Lower leg skin (tissue), 4 donors: Measurements from ENCODE around the gene PLBD2. TPM values are rescaled to one million over a fixed set of nuclear protein-coding genes. Genes with fewer than 3 reads are reported as not detected.

Experiments
- DNase-seq, 2 donors: peaks; one replicate each; pipeline ENCODE4 v3.0.0-alpha.2; 2019; ENCODE audit warnings: low spot score in 2 of 2
- H3K4me3 ChIP-seq: fragments of 200-600 bp; sonication (generic); 2 replicates; pipeline ENCODE4 v1.5.1; 2017; ENCODE audit warnings: mild to moderate bottlenecking, low read depth; ENCODE audit not compliant: poor library complexity, severe bottlenecking
- POLR2A ChIP-seq, 2 donors: fragments of 450-650 bp; IDR thresholded peaks; one replicate each; pipeline ENCODE4 v1.6.1; 2016 to 2017; ENCODE audit warnings: antibody characterized with exemption in 2 of 2, mild to moderate bottlenecking in 1 of 2, moderate library complexity in 1 of 2
- WGBS, 2 donors: methylation state at CpG; one replicate each; pipeline ENCODE4 v1.1.5; 2018; 5-methylcytosine and 5-hydroxymethylcytosine counted together
- intact Hi-C: fragments of 100-400 bp; cut with DNase I; formaldehyde crosslinking; loops from one replicate; pipeline ENCODE4 v1.15.0; 2023; ENCODE audit warnings: low total_unique reads
- total RNA-seq, 4 donors: library from RNA; depleted of rRNA; stranded (reverse); fragments of >200 nt; gene quantifications; one replicate each; pipeline ENCODE4 v1.1.0, GENCODE V29; 2016
- TF ChIP-seq, protein P1 (sequence below), 3 donors: fragments of 450-650 bp; IDR thresholded peaks; one replicate each; pipeline ENCODE4 v1.5.1; 2016; ENCODE audit warnings: antibody characterized with exemption in 3 of 3, mild to moderate bottlenecking in 3 of 3, moderate library complexity in 2 of 3

The PLBD2 gene
- total RNA-seq, 4 donors from 2014 or later, result 18.9 to 41.2 (median 31.3) TPM

DNA sequence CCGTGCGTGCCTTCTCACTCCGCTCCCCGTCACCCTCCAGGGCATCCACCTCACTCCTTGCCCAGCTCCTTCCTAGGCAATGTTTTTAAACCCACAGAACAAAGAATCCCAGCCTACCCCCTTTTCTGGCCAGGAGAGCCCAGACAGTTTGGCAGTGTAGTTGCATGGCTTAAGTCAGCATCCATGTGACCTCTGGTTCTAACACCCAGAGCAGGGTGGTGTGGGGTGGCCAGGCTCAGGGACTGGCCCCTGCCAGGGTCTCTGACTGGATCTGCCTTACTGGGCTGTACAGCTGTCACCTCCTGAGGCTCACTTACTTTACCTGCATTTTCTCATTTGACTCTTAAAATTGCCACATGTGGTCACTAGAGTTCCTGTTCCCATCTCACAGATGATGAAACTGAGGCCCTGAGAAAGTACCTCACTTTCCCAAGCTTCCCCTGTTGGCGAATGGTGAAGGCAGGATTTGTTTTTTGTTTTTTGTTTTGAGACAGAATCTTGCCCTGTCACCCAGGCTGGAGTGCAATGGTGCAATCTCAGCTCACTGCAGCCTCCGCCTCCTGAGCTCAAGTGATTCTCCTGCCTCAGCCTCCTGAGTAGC, 27.0 kb downstream of the PLBD2 start:
- no peak for DNase-seq
- TF ChIP-seq, protein P1, sequence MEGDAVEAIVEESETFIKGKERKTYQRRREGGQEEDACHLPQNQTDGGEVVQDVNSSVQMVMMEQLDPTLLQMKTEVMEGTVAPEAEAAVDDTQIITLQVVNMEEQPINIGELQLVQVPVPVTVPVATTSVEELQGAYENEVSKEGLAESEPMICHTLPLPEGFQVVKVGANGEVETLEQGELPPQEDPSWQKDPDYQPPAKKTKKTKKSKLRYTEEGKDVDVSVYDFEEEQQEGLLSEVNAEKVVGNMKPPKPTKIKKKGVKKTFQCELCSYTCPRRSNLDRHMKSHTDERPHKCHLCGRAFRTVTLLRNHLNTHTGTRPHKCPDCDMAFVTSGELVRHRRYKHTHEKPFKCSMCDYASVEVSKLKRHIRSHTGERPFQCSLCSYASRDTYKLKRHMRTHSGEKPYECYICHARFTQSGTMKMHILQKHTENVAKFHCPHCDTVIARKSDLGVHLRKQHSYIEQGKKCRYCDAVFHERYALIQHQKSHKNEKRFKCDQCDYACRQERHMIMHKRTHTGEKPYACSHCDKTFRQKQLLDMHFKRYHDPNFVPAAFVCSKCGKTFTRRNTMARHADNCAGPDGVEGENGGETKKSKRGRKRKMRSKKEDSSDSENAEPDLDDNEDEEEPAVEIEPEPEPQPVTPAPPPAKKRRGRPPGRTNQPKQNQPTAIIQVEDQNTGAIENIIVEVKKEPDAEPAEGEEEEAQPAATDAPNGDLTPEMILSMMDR (IDR thresholded peaks at IDR 0.05), result no peak
- intact Hi-C loops, result no loop called here
- H3K4me3 ChIP-seq, result no peak overlapping the region
- WGBS, 2 donors, result 88 to 92% methylated on average over 6 of the region's 6 CpGs

DNA sequence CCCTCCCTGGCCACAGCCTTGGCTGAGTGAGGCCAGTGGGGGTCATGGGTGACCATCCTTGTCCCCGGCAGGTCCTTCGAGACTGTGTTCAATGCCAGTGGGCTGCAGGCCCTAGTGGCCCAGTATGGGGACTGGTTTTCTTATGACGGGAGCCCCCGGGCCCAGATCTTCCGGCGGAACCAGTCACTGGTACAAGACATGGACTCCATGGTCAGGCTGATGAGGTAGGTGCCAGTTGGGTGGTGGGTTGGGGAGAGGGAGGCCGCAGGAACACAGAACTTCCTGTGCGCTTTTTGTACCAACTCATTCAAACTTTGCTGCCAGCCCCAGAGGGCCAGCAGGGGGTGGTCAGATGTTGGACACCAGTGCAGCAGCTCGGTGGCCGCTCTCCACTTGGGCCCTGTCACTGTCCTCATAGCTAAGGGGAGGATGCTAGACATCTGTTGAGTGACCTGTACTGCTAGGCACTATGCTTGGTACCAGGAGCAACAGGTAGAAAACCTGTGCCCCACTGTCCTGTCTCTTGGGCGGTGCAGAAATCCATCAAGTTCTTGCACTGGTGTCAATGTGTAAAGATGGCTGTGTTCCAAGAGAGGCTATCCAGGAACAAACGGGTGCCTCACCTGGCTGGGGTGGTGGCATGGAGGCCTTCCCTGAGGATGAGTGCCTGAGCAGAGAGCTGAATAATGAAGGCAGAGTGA, 28.6 kb downstream of the PLBD2 start:
- no peak for DNase-seq
- TF ChIP-seq POLR2A (IDR thresholded peaks at IDR 0.05), result no peak
- TF ChIP-seq, protein P1 (IDR thresholded peaks at IDR 0.05), result no peak
- WGBS, 2 donors, result 91 to 97% methylated on average over 12 of the region's 12 CpGs
- H3K4me3 ChIP-seq, result no peak overlapping the region
- intact Hi-C loops, result no loop called here

DNA sequence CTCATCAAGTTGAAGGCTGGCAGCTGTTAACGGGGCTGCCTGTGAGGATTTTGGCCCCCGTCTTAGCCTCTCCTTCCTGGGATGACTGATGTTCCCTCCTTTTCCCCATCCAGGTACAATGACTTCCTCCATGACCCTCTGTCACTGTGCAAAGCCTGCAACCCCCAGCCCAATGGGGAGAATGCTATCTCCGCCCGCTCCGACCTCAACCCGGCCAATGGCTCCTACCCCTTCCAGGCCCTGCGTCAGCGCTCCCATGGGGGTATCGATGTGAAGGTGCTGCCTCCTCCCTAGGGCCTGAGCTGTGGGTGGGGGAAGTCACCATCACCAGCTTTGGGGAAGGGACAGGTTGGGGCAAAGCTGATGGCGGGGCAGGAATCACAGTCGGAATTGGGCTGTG, 29.2 kb downstream of the PLBD2 start:
- WGBS, 2 donors, result 87 to 94% methylated on average over 11 of the region's 11 CpGs
- intact Hi-C loops, result no loop called here
- TF ChIP-seq POLR2A (IDR thresholded peaks at IDR 0.05), result no peak
- TF ChIP-seq, protein P1 (IDR thresholded peaks at IDR 0.05), result no peak
- H3K4me3 ChIP-seq, result no peak overlapping the region
- DNase-seq, result no peak

DNA sequence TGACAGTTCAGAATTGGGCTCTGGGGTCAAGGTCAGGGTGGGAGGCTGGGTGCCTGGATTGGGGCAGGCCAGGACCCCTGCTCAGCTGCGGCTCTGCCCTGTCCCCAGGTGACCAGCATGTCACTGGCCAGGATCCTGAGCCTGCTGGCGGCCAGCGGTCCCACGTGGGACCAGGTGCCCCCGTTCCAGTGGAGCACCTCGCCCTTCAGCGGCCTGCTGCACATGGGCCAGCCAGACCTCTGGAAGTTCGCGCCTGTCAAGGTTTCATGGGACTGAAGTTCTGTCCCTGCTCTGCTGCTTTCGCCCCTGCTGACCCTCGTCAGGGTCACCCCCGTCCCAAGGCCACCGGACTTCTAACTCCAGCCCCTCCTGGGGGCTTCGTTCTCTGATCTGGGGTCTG, 30.0 kb downstream of the PLBD2 start:
- H3K4me3 ChIP-seq, result no peak overlapping the region
- intact Hi-C loops, result no loop called here
- TF ChIP-seq, protein P1 (IDR thresholded peaks at IDR 0.05), result no peak
- no peak for TF ChIP-seq POLR2A (IDR thresholded peaks at IDR 0.05)
- whole genome bisulfite sequencing, 2 donors, result 94 to 100% methylated on average over 9 to 10 of the region's 14 CpGs
- DNase-seq, result no peak

DNA sequence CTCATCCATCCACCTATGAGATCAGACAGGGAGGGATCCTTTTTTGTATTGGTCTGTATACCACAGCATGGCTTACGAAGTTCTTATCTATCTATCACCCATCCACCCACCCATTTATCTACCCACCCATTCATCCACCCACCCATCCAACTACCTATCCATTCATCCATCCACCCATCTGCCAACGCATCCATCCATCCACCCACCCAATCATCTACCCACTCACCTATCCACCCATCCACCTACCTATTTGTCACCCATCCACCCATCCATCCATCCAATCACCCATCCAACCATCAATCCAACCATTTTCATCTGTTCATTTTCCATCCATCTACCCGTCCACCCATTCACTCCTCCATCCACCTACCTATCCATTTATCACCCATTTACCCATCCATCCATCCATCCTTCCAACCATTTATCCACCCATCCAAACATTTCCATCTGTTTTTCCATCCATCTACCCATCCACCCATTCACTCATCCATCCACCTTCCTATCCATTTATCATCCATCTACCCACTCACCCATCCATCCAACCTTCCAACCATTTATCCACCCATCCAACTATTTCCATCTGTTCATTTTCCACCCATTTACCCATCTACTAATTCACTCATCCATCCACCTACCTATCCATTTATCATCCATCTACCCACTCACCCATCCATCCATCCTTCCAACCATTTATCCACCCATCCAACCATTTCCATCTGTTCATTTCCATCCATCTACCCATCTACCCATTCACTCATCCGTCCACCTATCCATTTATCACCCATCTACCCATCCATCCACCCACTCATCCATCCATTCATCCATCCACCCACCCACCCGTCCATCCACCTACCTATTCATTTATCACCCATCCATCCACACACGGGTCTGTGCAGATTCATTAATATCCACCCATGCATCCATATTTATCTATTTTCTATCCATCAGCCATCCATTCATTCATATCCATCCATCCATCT, 32.0 kb downstream of the PLBD2 start:
- intact Hi-C loops, result no loop called here
- whole genome bisulfite sequencing, 2 donors, result 82 to 93% methylated on average over 6 of the region's 6 CpGs
- no peak overlapping the region for H3K4me3 ChIP-seq
- TF ChIP-seq, protein P1 (IDR thresholded peaks at IDR 0.05), result no peak
- TF ChIP-seq POLR2A (IDR thresholded peaks at IDR 0.05), result no peak
- DNase-seq, result no peak
